NCI-H1092 treated with DMSO at 0.1 percent for 48 hours (cell line): ENCODE measurements around the gene SLC12A8.

Experiments used
- DNase-seq: peaks from one replicate; lab custom pipeline; 2025; lab: John Stamatoyannopoulos, UW

SLC12A8 gene

GRCh38 chr3:125054062-125054448 lies 158.5 kb downstream of the SLC12A8 start:
- no peak for DNase-seq

GRCh38 chr3:125053304-125053699 lies 159.2 kb downstream of the SLC12A8 start:
- no peak for DNase-seq

GRCh38 chr3:125052624-125053303 lies 159.8 kb downstream of the SLC12A8 start:
- peak; percentile 6 for DNase-seq

GRCh38 chr3:125051715-125052581 lies 160.6 kb downstream of the SLC12A8 start:
- no peak for DNase-seq

- no peak for DNase-seq
These were observed 161.3 kb downstream of the SLC12A8 start for GRCh38 chr3:125051205-125051604.

- no peak for DNase-seq
These were observed 162.0 kb downstream of the SLC12A8 start for GRCh38 chr3:125050488-125051090.

- no peak for DNase-seq
These were observed 164.3 kb downstream of the SLC12A8 start for GRCh38 chr3:125048282-125048681.

GRCh38 chr3:125045965-125046364 lies 166.6 kb downstream of the SLC12A8 start:
- DNase-seq: no peak

- no peak for DNase-seq
These were observed 167.4 kb downstream of the SLC12A8 start for GRCh38 chr3:125045194-125045593.

GRCh38 chr3:125043599-125044151 lies 168.9 kb downstream of the SLC12A8 start:
- no peak for DNase-seq

- no peak for DNase-seq
These were observed 169.7 kb downstream of the SLC12A8 start for GRCh38 chr3:125042725-125043406.

GRCh38 chr3:125039131-125040100 lies 173.1 kb downstream of the SLC12A8 start:
- no peak for DNase-seq

- no peak for DNase-seq
These were observed 174.9 kb downstream of the SLC12A8 start for GRCh38 chr3:125037498-125038150.

GRCh38 chr3:125035217-125035616 lies 177.3 kb downstream of the SLC12A8 start:
- DNase-seq: no peak

GRCh38 chr3:125033616-125034015 lies 178.9 kb downstream of the SLC12A8 start:
- no peak for DNase-seq

- DNase-seq: no peak
These were observed 179.4 kb downstream of the SLC12A8 start for GRCh38 chr3:125033135-125033534.

GRCh38 chr3:125032683-125033082 lies 179.9 kb downstream of the SLC12A8 start:
- DNase-seq: no peak
